ENCODE measurements around the gene POLK. TPM values are rescaled to one million over a fixed set of nuclear protein-coding genes. Genes with fewer than 3 reads are reported as not detected.

POLK gene
- total and polyA plus RNA-seq, 2 of the 4 experiments (the other 2 are of a cell fraction), result 10.4 to 24.4 TPM

GRCh38 chr5:75601996-75602395 lies 90.3 kb downstream of the POLK start:
- Histone ChIP-seq H3K79me1 (ENCODE audit: low read depth in 1 of 2, low read length in 2 of 2) (peaks cover 4 to 15% of the 10 kb centered on the region in 2 experiments; a peak in 2 of 4 replicates), H2BK120ac (ENCODE audit: low read depth, low read length) (peak overlapping the region; percentile 69), H3K9me1 (ENCODE audit: insufficient read depth, low read length) (0 out of 2 replicates have a peak, but pooled peaks cover 6% of the 10 kb centered on the region), H3K23ac (ENCODE audit: low read depth, low read length) (0 out of 2 replicates have a peak overlapping the region, but pooled peaks have one; percentile 40), H3K14ac (replicated peaks; ENCODE audit: low read depth, low read length) (peak overlapping the region; percentile 69; the same call in 1 of the 2 replicates), H4K8ac (ENCODE audit: low read depth in 2 of 2, low read length in 2 of 2) (no peak overlapping the region), H4K20me1 (ENCODE audit: insufficient read depth, low read length) (no peaks in the 10 kb centered on the region), H3K4me2 (ENCODE audit: low read depth, low read length) (peak overlapping the region; percentile 35; the same call in 1 of the 2 replicates), H3K36me3 (ENCODE audit: control insufficient read depth, insufficient read depth, low read length) (no peaks in the 10 kb centered on the region), H3K4me3 (ENCODE audit: insufficient read depth, low read depth, low read length) (no peak overlapping the region), H3K4me1 (ENCODE audit: control insufficient read depth, insufficient read depth, low read length) (peaks cover 13% of the 10 kb centered on the region), H2BK20ac (ENCODE audit: low read depth, low read length) (no peak overlapping the region), H2BK5ac (ENCODE audit: low read depth, low read length, poor library complexity, severe bottlenecking) (peak overlapping the region; percentile 91), H3K27ac (ENCODE audit: insufficient read depth, low read length) (no peak overlapping the region), H4K91ac (ENCODE audit: insufficient read depth, low read depth, low read length) (no peak overlapping the region; the same call in 1 of the 2 replicates), H2AFZ (replicated peaks; ENCODE audit: low read length, poor library complexity) (peak overlapping the region; percentile 63), H3K9ac (ENCODE audit: low read depth, low read length) (no peak overlapping the region), H4K5ac (ENCODE audit: low read depth, low read length) (no peak overlapping the region), H3K56ac (ENCODE audit: extremely low read depth, insufficient read depth, low read length) (no peak overlapping the region), H2AK5ac (ENCODE audit: low read depth, low read length) (no peak overlapping the region), H2BK15ac (ENCODE audit: low read depth, low read length) (no peak overlapping the region), H3K4ac (ENCODE audit: low read depth, low read length) (peak overlapping the region; percentile 76; the same call in 1 of the 2 replicates), H2AK9ac (replicated peaks; ENCODE audit: low read depth, low read length, poor library complexity) (no peak overlapping the region), H3K9me3 (ENCODE audit: control insufficient read depth, insufficient read depth, low read length) (no peaks in the 10 kb centered on the region), H3K27me3 (ENCODE audit: control insufficient read depth, insufficient read depth, low read length) (no peaks in the 10 kb centered on the region), H3K18ac (ENCODE audit: low read depth, low read length) (no peak overlapping the region; the same call in 1 of the 2 replicates)
- ChIA-PET POLR2A (ENCODE audit: unreplicated experiment) (no interaction called here), CTCF (interaction anchor here (0.7 to 1.3 kb wide), 2 partner anchors 20 to 79 kb away, joined by 3 to 4 read pairs; no protein-coding TSS in a partner anchor)
- TF ChIP-seq BHLHE40 (IDR thresholded peaks at IDR 0.05; ENCODE audit: low read depth, low read length) (peak; percentile 80; the same call in 1 of the 2 replicates), POLR2A (IDR thresholded peaks at IDR 0.05; ENCODE audit: low read depth, low read length) (no peak), ELK1 (IDR thresholded peaks at IDR 0.05; ENCODE audit: borderline replicate concordance, low read depth, low read length) (no peak), FOS (IDR thresholded peaks at IDR 0.05; ENCODE audit: low read depth, low read length) (peak; percentile 55), CHD1 (IDR thresholded peaks at IDR 0.05; ENCODE audit: low read depth, low read length) (no peak), MAFK (IDR thresholded peaks at IDR 0.05; ENCODE audit: low read depth, low read length) (0 out of 2 replicates have a peak, but pooled peaks have one; percentile 14), MXI1 (IDR thresholded peaks at IDR 0.05; ENCODE audit: borderline replicate concordance, low read depth, low read length) (peak; percentile 41; the same call in 1 of the 2 replicates), RAD21 (IDR thresholded peaks at IDR 0.05; ENCODE audit: low read length) (peak; percentile 7; the same call in 1 of the 2 replicates), USF2 (IDR thresholded peaks at IDR 0.05; ENCODE audit: low read depth, low read length) (peak; percentile 88), CEBPB (IDR thresholded peaks at IDR 0.05; ENCODE audit: low read depth, low read length) (peak; percentile 9; the same call in 1 of the 2 replicates)
- intact Hi-C loops (cut with micrococcal nuclease), result loop anchor here (5.0 to 10.0 kb wide), 2 partner anchors 80 to 367 kb away; partner anchors contain the start of gene ANKRD31
- no TSS peak for BruUV-seq (replicated peaks)
- WGBS, 2 experiments (ENCODE audit: extremely low coverage in 2 of 2, insufficient read length in 1 of 2), result 0% methylated on average over 1 of the region's 3 CpGs; no CpG with 5 or more reads in 1 of the 2 experiments
- dilution Hi-C loops (cut with HindIII; ENCODE audit: low sequenced_read_pairs, unreplicated experiment), result no loop called here
- in situ Hi-C loops (cut with MboI; ENCODE audit: low sequenced_read_pairs), result no loop called here
- ATAC-seq (ENCODE audit: low read depth) (peak; percentile 87), DNase-seq (peak; percentile 97)
